ENCODE measurements around the gene KIAA0825.

DNA sequence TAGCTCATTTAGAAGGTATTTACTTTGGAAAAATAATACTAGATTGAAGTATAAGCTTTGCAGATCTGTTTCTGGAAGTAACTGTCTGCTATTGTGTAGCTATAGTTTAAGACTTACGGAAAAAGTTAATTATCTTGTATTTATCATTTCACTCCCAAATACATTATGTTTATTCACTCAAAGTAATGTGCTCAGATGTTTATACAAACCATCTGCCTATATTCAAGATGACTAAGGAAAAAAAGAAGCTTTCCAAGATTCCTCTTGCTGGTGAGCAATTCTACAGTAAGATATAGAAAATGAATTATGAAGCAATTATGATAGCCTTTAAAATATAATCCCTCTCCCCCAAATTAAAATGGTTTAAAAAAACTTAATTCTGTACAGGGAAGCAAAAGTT, 137.9 kb downstream of the KIAA0825 start:
- TF ChIP-seq EP300 (IDR thresholded peaks at IDR 0.05; ENCODE audit: borderline replicate concordance in 1 of 2, low read depth in 1 of 2, low read length in 1 of 2) (no peak), RXRA (IDR thresholded peaks at IDR 0.05; ENCODE audit: borderline replicate concordance, low read depth) (no peak), TCF12 (IDR thresholded peaks at IDR 0.05) (no peak), YY1 (IDR thresholded peaks at IDR 0.05; ENCODE audit: low read depth) (no peak), GABPA (IDR thresholded peaks at IDR 0.05; ENCODE audit: low read depth) (no peak), FOXM1 (IDR thresholded peaks at IDR 0.05; ENCODE audit: low read depth) (no peak), SMC3 (IDR thresholded peaks at IDR 0.05; ENCODE audit: low read depth, low read length) (no peak)
- TF ChIP-seq, protein P1, sequence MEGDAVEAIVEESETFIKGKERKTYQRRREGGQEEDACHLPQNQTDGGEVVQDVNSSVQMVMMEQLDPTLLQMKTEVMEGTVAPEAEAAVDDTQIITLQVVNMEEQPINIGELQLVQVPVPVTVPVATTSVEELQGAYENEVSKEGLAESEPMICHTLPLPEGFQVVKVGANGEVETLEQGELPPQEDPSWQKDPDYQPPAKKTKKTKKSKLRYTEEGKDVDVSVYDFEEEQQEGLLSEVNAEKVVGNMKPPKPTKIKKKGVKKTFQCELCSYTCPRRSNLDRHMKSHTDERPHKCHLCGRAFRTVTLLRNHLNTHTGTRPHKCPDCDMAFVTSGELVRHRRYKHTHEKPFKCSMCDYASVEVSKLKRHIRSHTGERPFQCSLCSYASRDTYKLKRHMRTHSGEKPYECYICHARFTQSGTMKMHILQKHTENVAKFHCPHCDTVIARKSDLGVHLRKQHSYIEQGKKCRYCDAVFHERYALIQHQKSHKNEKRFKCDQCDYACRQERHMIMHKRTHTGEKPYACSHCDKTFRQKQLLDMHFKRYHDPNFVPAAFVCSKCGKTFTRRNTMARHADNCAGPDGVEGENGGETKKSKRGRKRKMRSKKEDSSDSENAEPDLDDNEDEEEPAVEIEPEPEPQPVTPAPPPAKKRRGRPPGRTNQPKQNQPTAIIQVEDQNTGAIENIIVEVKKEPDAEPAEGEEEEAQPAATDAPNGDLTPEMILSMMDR (IDR thresholded peaks at IDR 0.05), result no peak
- TF ChIP-seq, protein P2, sequence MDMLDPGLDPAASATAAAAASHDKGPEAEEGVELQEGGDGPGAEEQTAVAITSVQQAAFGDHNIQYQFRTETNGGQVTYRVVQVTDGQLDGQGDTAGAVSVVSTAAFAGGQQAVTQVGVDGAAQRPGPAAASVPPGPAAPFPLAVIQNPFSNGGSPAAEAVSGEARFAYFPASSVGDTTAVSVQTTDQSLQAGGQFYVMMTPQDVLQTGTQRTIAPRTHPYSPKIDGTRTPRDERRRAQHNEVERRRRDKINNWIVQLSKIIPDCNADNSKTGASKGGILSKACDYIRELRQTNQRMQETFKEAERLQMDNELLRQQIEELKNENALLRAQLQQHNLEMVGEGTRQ (IDR thresholded peaks at IDR 0.05; ENCODE audit: borderline replicate concordance, low read depth, low read length), result no peak
